Panc1 (cell line): ENCODE measurements around the gene TMEM91. TPM values are rescaled to one million over a fixed set of nuclear protein-coding genes. Genes with fewer than 3 reads are reported as not detected.
A peak's percentile ranks its signal among the peaks of the same experiment; 100 is the strongest.

ENCODE experiments used
- ATAC-seq: fragments of 200-7000 bp; cut with Tn5 transposase; 2 replicates; pipeline ENCODE4 v1.9.1; 2020; ENCODE audit warnings: mild to moderate bottlenecking, moderate library complexity
- BruUV-seq: library from RNA; stranded (reverse); fragments of 400-500 nt; replicated peaks from 2 replicates; lab custom pipeline; 2021; lab: Mats Ljungman, UMichigan
- CTCF ChIA-PET: fragments of 300-600 bp; sonication (Branson Sonifier 250); formaldehyde crosslinking; loops from one replicate; lab custom pipeline; 2022; ENCODE audit warnings: antibody characterized with exemption; lab: Charles Lee
- POLR2A ChIA-PET: fragments of 300-600 bp; sonication (Branson Sonifier 250); formaldehyde crosslinking; loops from one replicate; lab custom pipeline; 2022; ENCODE audit warnings: antibody characterized with exemption; lab: Charles Lee
- DNase-seq: peaks from one replicate; pipeline ENCODE4 v3.0.0-alpha.2; 2010; ENCODE audit warnings: low read depth, low spot score
- H3K27ac ChIP-seq: 2 replicates; pipeline ENCODE4 v1.5.1; 2011; ENCODE audit warnings: mild to moderate bottlenecking, low read length, inconsistent platforms
- H3K27me3 ChIP-seq: fragments of 200-500 bp; sonication (Bioruptor generic); 2 replicates; pipeline ENCODE4 v1.6.0; 2014; ENCODE audit warnings: low read length, inconsistent platforms; ENCODE audit not compliant: control insufficient read depth, insufficient read depth
- H3K36me3 ChIP-seq: fragments of 200-500 bp; sonication (Bioruptor generic); 2 replicates; pipeline ENCODE4 v1.5.1; 2014; ENCODE audit warnings: inconsistent platforms, mild to moderate bottlenecking, low read length, moderate library complexity; ENCODE audit not compliant: control insufficient read depth, insufficient read depth
- H3K4me1 ChIP-seq: 2 replicates; pipeline ENCODE4 v1.5.1; 2011; ENCODE audit warnings: inconsistent platforms, mild to moderate bottlenecking, low read length, moderate library complexity; ENCODE audit not compliant: control insufficient read depth, insufficient read depth
- H3K4me3 ChIP-seq, 2 experiments: 2 replicates each; pipeline ENCODE4 v1.5.1; 2011 to 2012; ENCODE audit warnings: low read depth in 2 of 2, low read length in 2 of 2, mild to moderate bottlenecking in 2 of 2, inconsistent platforms in 1 of 2, moderate library complexity in 1 of 2
- H3K9me3 ChIP-seq: fragments of 200-500 bp; sonication (Bioruptor generic); 2 replicates; pipeline ENCODE4 v1.5.1; 2014; ENCODE audit warnings: low read depth, mild to moderate bottlenecking, inconsistent platforms, low read length, moderate library complexity; ENCODE audit not compliant: control insufficient read depth, insufficient read depth
- POLR2AphosphoS5 ChIP-seq: IDR thresholded peaks from 2 replicates; pipeline ENCODE4 v1.6.1; 2012; ENCODE audit warnings: mild to moderate bottlenecking, low read depth, low read length, moderate library complexity
- SIN3A ChIP-seq: IDR thresholded peaks from 2 replicates; pipeline ENCODE4 v1.6.1; 2012; ENCODE audit warnings: low read depth, mild to moderate bottlenecking, low read length, moderate library complexity, borderline replicate concordance; ENCODE audit not compliant: insufficient read depth
- TCF7L2 ChIP-seq: IDR thresholded peaks from 2 replicates; pipeline ENCODE4 v1.6.1; 2011; ENCODE audit warnings: mild to moderate bottlenecking, low read depth, low read length, inconsistent platforms
- in situ Hi-C: cut with HindIII; loops from 2 replicates; pipeline ENCODE4 v1.10.0; 2016; ENCODE audit warnings: low sequenced_read_pairs, low pct_unique_long_range_greater_than_20kb
- intact Hi-C: fragments of 100-400 bp; cut with micrococcal nuclease; formaldehyde crosslinking; loops from one replicate; pipeline ENCODE4 v1.10.0; 2022; ENCODE audit not compliant: unreplicated experiment
- total RNA-seq: library from RNA; stranded (reverse); gene quantifications from one replicate; pipeline ENCODE4 v1.2.1, GENCODE V29; 2021; ENCODE audit not compliant: unreplicated experiment
- TF ChIP-seq, protein P1 (sequence below): fragments of 450-650 bp; IDR thresholded peaks from 2 replicates; pipeline ENCODE4 v1.5.1; 2017; ENCODE audit warnings: mild to moderate bottlenecking
- TF ChIP-seq, protein P2 (sequence below), 2 experiments: IDR thresholded peaks; 2 replicates each; pipeline ENCODE4 v1.6.1; 2011 to 2012; ENCODE audit warnings: low read depth in 2 of 2, control low read depth in 1 of 2, low read length in 1 of 2, mild to moderate bottlenecking in 1 of 2, moderate library complexity in 1 of 2; ENCODE audit not compliant: insufficient read depth in 1 of 2

The TMEM91 gene
- total RNA-seq, 1 experiment from 2014 or later: 4.4 TPM

DNA sequence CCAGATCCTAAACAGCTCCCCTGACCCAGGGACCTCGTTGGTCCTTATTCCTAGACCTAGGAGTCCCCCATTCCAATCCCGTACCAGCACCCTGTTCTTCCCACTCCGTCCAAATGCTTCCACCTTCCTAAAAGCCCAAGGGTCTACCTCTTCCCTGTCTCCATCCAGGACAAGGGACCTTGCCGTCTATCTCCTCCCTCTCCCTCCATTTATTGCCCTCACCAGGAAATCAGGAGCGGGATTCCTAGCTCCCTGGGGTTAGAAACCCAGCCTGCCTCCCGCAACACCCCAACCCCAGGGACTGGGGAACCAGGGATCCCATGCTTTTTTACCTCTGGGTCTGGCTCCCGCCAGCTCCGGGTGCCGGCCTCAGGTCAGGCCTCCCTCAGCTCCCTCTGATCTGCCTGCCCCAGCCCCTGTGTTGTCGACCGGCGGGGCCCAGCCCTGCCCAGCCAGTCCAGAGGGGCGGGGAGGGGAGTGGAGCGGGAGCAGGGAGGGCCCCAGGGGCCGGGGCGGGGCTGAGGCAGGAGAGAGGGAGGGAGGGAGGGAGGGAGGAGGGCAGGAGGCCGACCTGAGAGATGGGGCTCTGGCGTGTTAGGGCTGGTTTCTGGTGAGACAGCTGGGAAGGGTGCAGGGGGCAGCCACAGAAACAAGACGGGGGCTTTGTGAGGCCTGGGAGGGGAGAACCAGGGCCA, 50.8 kb downstream of the TMEM91 start, which contains the start of gene B3GNT8:
Gene B3GNT8 (minus strand): TSS at position 423 of the 695 bp plus-strand sequence. CDS start 596 bp downstream, outside the sequence.
- ChIA-PET CTCF (no interaction called here), POLR2A (no interaction called here)
- in situ Hi-C loops: no loop called here
- Histone ChIP-seq H3K36me3 (no peaks in the 10 kb centered on the region), H3K27me3 (no peaks in the 10 kb centered on the region), H3K4me3 (no peak within 1 kb of the TSS), H3K27ac (no peak within 1 kb of the TSS), H3K9me3 (no peaks in the 10 kb centered on the region), H3K4me1 (no peaks in the 10 kb centered on the region)
- DNase-seq (no peak), ATAC-seq (peak; percentile 57)
- intact Hi-C loops: no loop called here
- TF ChIP-seq, protein P1, sequence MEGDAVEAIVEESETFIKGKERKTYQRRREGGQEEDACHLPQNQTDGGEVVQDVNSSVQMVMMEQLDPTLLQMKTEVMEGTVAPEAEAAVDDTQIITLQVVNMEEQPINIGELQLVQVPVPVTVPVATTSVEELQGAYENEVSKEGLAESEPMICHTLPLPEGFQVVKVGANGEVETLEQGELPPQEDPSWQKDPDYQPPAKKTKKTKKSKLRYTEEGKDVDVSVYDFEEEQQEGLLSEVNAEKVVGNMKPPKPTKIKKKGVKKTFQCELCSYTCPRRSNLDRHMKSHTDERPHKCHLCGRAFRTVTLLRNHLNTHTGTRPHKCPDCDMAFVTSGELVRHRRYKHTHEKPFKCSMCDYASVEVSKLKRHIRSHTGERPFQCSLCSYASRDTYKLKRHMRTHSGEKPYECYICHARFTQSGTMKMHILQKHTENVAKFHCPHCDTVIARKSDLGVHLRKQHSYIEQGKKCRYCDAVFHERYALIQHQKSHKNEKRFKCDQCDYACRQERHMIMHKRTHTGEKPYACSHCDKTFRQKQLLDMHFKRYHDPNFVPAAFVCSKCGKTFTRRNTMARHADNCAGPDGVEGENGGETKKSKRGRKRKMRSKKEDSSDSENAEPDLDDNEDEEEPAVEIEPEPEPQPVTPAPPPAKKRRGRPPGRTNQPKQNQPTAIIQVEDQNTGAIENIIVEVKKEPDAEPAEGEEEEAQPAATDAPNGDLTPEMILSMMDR: no peak
- no peak for TF ChIP-seq POLR2AphosphoS5
- TF ChIP-seq, protein P2, sequence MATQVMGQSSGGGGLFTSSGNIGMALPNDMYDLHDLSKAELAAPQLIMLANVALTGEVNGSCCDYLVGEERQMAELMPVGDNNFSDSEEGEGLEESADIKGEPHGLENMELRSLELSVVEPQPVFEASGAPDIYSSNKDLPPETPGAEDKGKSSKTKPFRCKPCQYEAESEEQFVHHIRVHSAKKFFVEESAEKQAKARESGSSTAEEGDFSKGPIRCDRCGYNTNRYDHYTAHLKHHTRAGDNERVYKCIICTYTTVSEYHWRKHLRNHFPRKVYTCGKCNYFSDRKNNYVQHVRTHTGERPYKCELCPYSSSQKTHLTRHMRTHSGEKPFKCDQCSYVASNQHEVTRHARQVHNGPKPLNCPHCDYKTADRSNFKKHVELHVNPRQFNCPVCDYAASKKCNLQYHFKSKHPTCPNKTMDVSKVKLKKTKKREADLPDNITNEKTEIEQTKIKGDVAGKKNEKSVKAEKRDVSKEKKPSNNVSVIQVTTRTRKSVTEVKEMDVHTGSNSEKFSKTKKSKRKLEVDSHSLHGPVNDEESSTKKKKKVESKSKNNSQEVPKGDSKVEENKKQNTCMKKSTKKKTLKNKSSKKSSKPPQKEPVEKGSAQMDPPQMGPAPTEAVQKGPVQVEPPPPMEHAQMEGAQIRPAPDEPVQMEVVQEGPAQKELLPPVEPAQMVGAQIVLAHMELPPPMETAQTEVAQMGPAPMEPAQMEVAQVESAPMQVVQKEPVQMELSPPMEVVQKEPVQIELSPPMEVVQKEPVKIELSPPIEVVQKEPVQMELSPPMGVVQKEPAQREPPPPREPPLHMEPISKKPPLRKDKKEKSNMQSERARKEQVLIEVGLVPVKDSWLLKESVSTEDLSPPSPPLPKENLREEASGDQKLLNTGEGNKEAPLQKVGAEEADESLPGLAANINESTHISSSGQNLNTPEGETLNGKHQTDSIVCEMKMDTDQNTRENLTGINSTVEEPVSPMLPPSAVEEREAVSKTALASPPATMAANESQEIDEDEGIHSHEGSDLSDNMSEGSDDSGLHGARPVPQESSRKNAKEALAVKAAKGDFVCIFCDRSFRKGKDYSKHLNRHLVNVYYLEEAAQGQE (IDR thresholded peaks at IDR 0.05; ENCODE audit: insufficient read depth in 1 of 2, low read depth in 2 of 2, low read length in 1 of 2): no peak
- TF ChIP-seq SIN3A: no peak
- no peak for TF ChIP-seq TCF7L2
- no TSS peak for BruUV-seq

DNA sequence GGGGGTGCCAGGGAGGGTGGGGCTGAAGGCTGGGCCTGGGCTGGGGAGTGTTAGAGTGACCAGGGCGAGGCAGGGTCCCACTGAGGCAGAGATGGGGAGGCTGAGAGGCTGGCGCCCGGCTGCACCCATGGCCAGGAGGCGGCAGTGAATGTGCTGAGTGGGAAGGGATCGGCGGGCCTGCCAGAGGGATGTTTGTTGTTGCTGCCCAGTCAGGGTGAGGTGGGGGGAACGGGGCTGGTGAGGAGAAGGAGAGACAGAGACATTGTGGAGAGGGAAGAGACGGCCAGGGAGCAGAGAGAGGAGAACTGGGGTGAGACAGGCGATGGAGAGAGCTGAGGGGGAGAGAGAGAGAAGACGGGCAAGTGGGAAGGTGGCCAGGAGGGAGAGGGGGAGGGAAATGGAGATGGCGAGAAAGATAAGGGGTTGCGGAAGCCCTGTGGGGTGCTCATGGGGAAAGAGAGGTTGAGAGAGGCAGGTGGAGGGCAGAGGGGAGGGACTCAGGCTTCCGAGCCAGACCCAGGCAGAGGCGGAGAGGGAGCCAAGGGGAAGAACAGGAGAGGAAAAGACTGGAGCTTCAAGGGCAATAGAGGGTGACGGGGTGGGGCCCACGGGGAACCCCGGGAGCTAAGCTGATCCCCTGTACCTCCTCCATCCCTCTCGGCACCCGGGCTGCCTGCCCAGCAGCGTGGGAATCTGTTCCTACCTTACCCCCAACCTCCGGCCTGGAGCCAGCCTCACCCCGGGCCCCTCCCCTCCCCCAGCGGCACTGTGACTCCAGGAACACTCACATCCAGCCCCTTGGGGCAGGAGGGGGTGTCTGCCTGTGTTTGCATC, 51.5 kb downstream of the TMEM91 start:
- ChIA-PET POLR2A (no interaction called here), CTCF (no interaction called here)
- DNase-seq (no peak), ATAC-seq (peak; percentile 9; the same call in 1 of the 2 replicates)
- Histone ChIP-seq H3K36me3 (no peaks in the 10 kb centered on the region), H3K4me3 (no peak overlapping the region), H3K4me1 (no peaks in the 10 kb centered on the region), H3K27me3 (no peaks in the 10 kb centered on the region), H3K9me3 (no peaks in the 10 kb centered on the region), H3K27ac (no peak overlapping the region)
- TF ChIP-seq SIN3A (no peak), POLR2AphosphoS5 (no peak), TCF7L2 (no peak)
- TF ChIP-seq, protein P1: no peak
- TF ChIP-seq, protein P2 (IDR thresholded peaks at IDR 0.05; ENCODE audit: insufficient read depth in 1 of 2, low read depth in 2 of 2, low read length in 1 of 2): no peak
- no TSS peak for BruUV-seq
- intact Hi-C loops (no loop called here), in situ Hi-C loops (no loop called here)
